Neuron (in vitro differentiated cells): ENCODE measurements around the gene RPP25L.

Experiments used
- H2AFZ ChIP-seq: one replicate; pipeline ENCODE4 v1.6.1; 2013; ENCODE audit warnings: low read depth, mild to moderate bottlenecking, inconsistent platforms, low read length, moderate library complexity
- H3K27me3 ChIP-seq: one replicate; pipeline ENCODE4 v1.6.1; 2013; ENCODE audit warnings: low read length; ENCODE audit not compliant: insufficient read depth
- H3K36me3 ChIP-seq: one replicate; pipeline ENCODE4 v1.6.1; 2013; ENCODE audit warnings: low read length; ENCODE audit not compliant: insufficient read depth
- H3K4me1 ChIP-seq: one replicate; pipeline ENCODE4 v1.6.1; 2013; ENCODE audit warnings: low read length; ENCODE audit not compliant: insufficient read depth
- H3K4me3 ChIP-seq: 2 replicates; pipeline ENCODE4 v1.5.1; 2013; ENCODE audit warnings: mild to moderate bottlenecking, low read length, moderate library complexity
- H3K9me3 ChIP-seq: one replicate; pipeline ENCODE4 v1.6.1; 2013; ENCODE audit warnings: low read length

RPP25L gene

GRCh38 chr9:34615132-34615531, 3.2 kb upstream of the RPP25L start:
- Histone ChIP-seq H3K4me1 (peaks cover 20% of the 10 kb centered on the region), H3K27me3 (no peaks in the 10 kb centered on the region), H2AFZ (no peak overlapping the region), H3K4me3 (no peak overlapping the region), H3K9me3 (no peaks in the 10 kb centered on the region), H3K36me3 (peaks cover 48% of the 10 kb centered on the region)

GRCh38 chr9:34612788-34613390, 992 bp upstream of the RPP25L start:
- no peaks in the 10 kb centered on the region for H3K9me3 ChIP-seq

GRCh38 chr9:34611251-34611810, 566 bp downstream of the RPP25L start:
- peaks cover 12% of the 10 kb centered on the region for H3K4me1 ChIP-seq
- peak overlapping the region; percentile 65 for H2AFZ ChIP-seq
- peaks cover 25% of the 10 kb centered on the region for H3K36me3 ChIP-seq
- peak overlapping the region; percentile 60 for H3K4me3 ChIP-seq
- no peaks in the 10 kb centered on the region for H3K27me3 ChIP-seq
- no peaks in the 10 kb centered on the region for H3K9me3 ChIP-seq

More at GRCh38 chr9:34612788-34613390, 992 bp upstream of the RPP25L start:
- H3K4me3 ChIP-seq, result peak overlapping the region; percentile 60
- H3K36me3 ChIP-seq, result peaks cover 40% of the 10 kb centered on the region
- H2AFZ ChIP-seq, result peak overlapping the region; percentile 65
- peaks cover 12% of the 10 kb centered on the region for H3K4me1 ChIP-seq
- no peaks in the 10 kb centered on the region for H3K27me3 ChIP-seq

- Histone ChIP-seq H3K4me1 (peaks cover 12% of the 10 kb centered on the region), H3K4me3 (peak overlapping the region; percentile 60), H3K36me3 (peaks cover 19% of the 10 kb centered on the region)
These were observed 1.3 kb downstream of the RPP25L start for GRCh38 chr9:34610434-34611206.

GRCh38 chr9:34607331-34607730, 4.6 kb downstream of the RPP25L start:
- H3K27me3 ChIP-seq, result peaks cover 6% of the 10 kb centered on the region
- no peaks in the 10 kb centered on the region for H3K9me3 ChIP-seq
- no peak overlapping the region for H2AFZ ChIP-seq
- no peaks in the 10 kb centered on the region for H3K36me3 ChIP-seq
- peaks cover 15% of the 10 kb centered on the region for H3K4me1 ChIP-seq
- no peak overlapping the region for H3K4me3 ChIP-seq

More at GRCh38 chr9:34610434-34611206, 1.3 kb downstream of the RPP25L start:
- Histone ChIP-seq H2AFZ (no peak overlapping the region), H3K9me3 (no peaks in the 10 kb centered on the region), H3K27me3 (no peaks in the 10 kb centered on the region)

- no peaks in the 10 kb centered on the region for H3K9me3 ChIP-seq
- no peak overlapping the region for H3K4me3 ChIP-seq
- H3K36me3 ChIP-seq, result no peaks in the 10 kb centered on the region
These were observed 5.0 kb downstream of the RPP25L start for GRCh38 chr9:34606905-34607304.

GRCh38 chr9:34606190-34606589, 5.7 kb downstream of the RPP25L start:
- no peaks in the 10 kb centered on the region for H3K9me3 ChIP-seq
- H3K4me1 ChIP-seq, result peaks cover 22% of the 10 kb centered on the region
- peaks cover 6% of the 10 kb centered on the region for H3K27me3 ChIP-seq
- no peak overlapping the region for H2AFZ ChIP-seq
- H3K4me3 ChIP-seq, result no peak overlapping the region
- H3K36me3 ChIP-seq, result no peaks in the 10 kb centered on the region

More at GRCh38 chr9:34606905-34607304, 5.0 kb downstream of the RPP25L start:
- Histone ChIP-seq H3K27me3 (peaks cover 6% of the 10 kb centered on the region), H3K4me1 (peaks cover 20% of the 10 kb centered on the region), H2AFZ (no peak overlapping the region)

- Histone ChIP-seq H3K4me1 (peaks cover 23% of the 10 kb centered on the region), H3K27me3 (peaks cover 6% of the 10 kb centered on the region), H3K4me3 (no peak overlapping the region), H3K9me3 (no peaks in the 10 kb centered on the region), H2AFZ (no peak overlapping the region), H3K36me3 (no peaks in the 10 kb centered on the region)
These were observed 8.2 kb downstream of the RPP25L start for GRCh38 chr9:34603610-34604231.

- H2AFZ ChIP-seq, result no peak overlapping the region
These were observed 9.8 kb downstream of the RPP25L start for GRCh38 chr9:34601937-34602573.

GRCh38 chr9:34600908-34601307, 11.0 kb downstream of the RPP25L start:
- no peak overlapping the region for H2AFZ ChIP-seq
- peaks cover 10% of the 10 kb centered on the region for H3K27me3 ChIP-seq
- peaks cover 23% of the 10 kb centered on the region for H3K4me1 ChIP-seq
- H3K9me3 ChIP-seq, result no peaks in the 10 kb centered on the region
- no peaks in the 10 kb centered on the region for H3K36me3 ChIP-seq
- no peak overlapping the region for H3K4me3 ChIP-seq

More at GRCh38 chr9:34601937-34602573, 9.8 kb downstream of the RPP25L start:
- Histone ChIP-seq H3K4me3 (no peak overlapping the region), H3K27me3 (peaks cover 6% of the 10 kb centered on the region), H3K36me3 (no peaks in the 10 kb centered on the region), H3K4me1 (peaks cover 23% of the 10 kb centered on the region), H3K9me3 (no peaks in the 10 kb centered on the region)

GRCh38 chr9:34599546-34599945, 12.4 kb downstream of the RPP25L start:
- peaks cover 23% of the 10 kb centered on the region for H3K4me1 ChIP-seq
- peaks cover 4% of the 10 kb centered on the region for H3K27me3 ChIP-seq
- H3K4me3 ChIP-seq, result no peak overlapping the region
- H2AFZ ChIP-seq, result no peak overlapping the region
- H3K36me3 ChIP-seq, result no peaks in the 10 kb centered on the region
- H3K9me3 ChIP-seq, result no peaks in the 10 kb centered on the region

- Histone ChIP-seq H3K4me1 (peaks cover 32% of the 10 kb centered on the region), H3K9me3 (no peaks in the 10 kb centered on the region), H3K36me3 (no peaks in the 10 kb centered on the region), H3K4me3 (no peak overlapping the region), H2AFZ (no peak overlapping the region), H3K27me3 (peaks cover 13% of the 10 kb centered on the region)
These were observed 17.7 kb downstream of the RPP25L start for GRCh38 chr9:34594177-34594576.
